ENCODE measurements around the gene GCDH.

GCDH gene

GRCh38 chr19:12875086-12875485 is 15.9 kb upstream of the GCDH start:
- no peak for DNase-seq (ENCODE audit: low spot score)
- no peak for TF ChIP-seq CTCF (IDR thresholded peaks at IDR 0.05; ENCODE audit: extremely low read depth, missing control alignments)

- TF ChIP-seq CTCF (IDR thresholded peaks at IDR 0.05; ENCODE audit: extremely low read depth, missing control alignments) = no peak
- peak; percentile 56 for DNase-seq (ENCODE audit: low spot score)
These were observed 10.3 kb upstream of the GCDH start for GRCh38 chr19:12880551-12881171.

GRCh38 chr19:12881172-12881808 is 9.7 kb upstream of the GCDH start, which contains the start of gene DNASE2:
DNASE2 (minus strand) TSS chr19:12881449; CDS start chr19:12881375, 74 bp downstream.
- peak; percentile 98 for DNase-seq (ENCODE audit: low spot score)
- no peak for TF ChIP-seq CTCF (IDR thresholded peaks at IDR 0.05; ENCODE audit: extremely low read depth, missing control alignments)

- no peak for TF ChIP-seq CTCF (IDR thresholded peaks at IDR 0.05; ENCODE audit: extremely low read depth, missing control alignments)
- DNase-seq (ENCODE audit: low spot score) = no peak
These were observed 8.4 kb upstream of the GCDH start for GRCh38 chr19:12882589-12882988.

- TF ChIP-seq CTCF (IDR thresholded peaks at IDR 0.05; ENCODE audit: extremely low read depth, missing control alignments) = no peak
- DNase-seq (ENCODE audit: low spot score) = no peak
These were observed 6.8 kb upstream of the GCDH start for GRCh38 chr19:12884202-12884601.

- DNase-seq (ENCODE audit: low spot score) = no peak
- TF ChIP-seq CTCF (IDR thresholded peaks at IDR 0.05; ENCODE audit: extremely low read depth, missing control alignments) = no peak
These were observed 6.4 kb upstream of the GCDH start for GRCh38 chr19:12884627-12884925.

- no peak for TF ChIP-seq CTCF (IDR thresholded peaks at IDR 0.05; ENCODE audit: extremely low read depth, missing control alignments)
- peak; percentile 86 for DNase-seq (ENCODE audit: low spot score)
These were observed 5.8 kb upstream of the GCDH start for GRCh38 chr19:12884926-12885748.
